Endothelial cell of umbilical vein (primary cell): ENCODE measurements around the gene TDRD9. TPM values are rescaled to one million over a fixed set of nuclear protein-coding genes. Genes with fewer than 3 reads are reported as not detected.

Source experiments
- BruUV-seq: library from RNA; stranded (reverse); fragments of 400-500 nt; replicated peaks from 2 replicates; lab custom pipeline; 2021; lab: Mats Ljungman, UMichigan
- CTCF ChIA-PET: fragments of 300-600, 350-600 bp; sonication (Branson Sonifier 250); formaldehyde crosslinking; loops from one replicate; lab custom pipeline; 2021; ENCODE audit warnings: antibody characterized with exemption, inconsistent platforms; lab: Charles Lee
- POLR2A ChIA-PET: fragments of 300-600, 350-600 bp; sonication (Branson Sonifier 250); formaldehyde crosslinking; loops from one replicate; lab custom pipeline; 2021; ENCODE audit warnings: antibody characterized with exemption, inconsistent platforms; lab: Charles Lee
- DNase-seq: peaks from one replicate; pipeline ENCODE4 v3.0.0-alpha.2; 2011; ENCODE audit warnings: low read depth, low spot score
- FAIRE-seq: peaks from 2 replicates; lab custom pipeline; 2011; peaks lifted over from hg19 to GRCh38; lab: Jason Lieb, UNC
- H2AFZ ChIP-seq: 2 replicates; pipeline ENCODE4 v1.6.0; 2012; ENCODE audit warnings: low read depth, low read length, control low read depth, inconsistent platforms
- H3K27ac ChIP-seq: 2 replicates; pipeline ENCODE4 v1.5.1; 2011; ENCODE audit warnings: low read depth, mild to moderate bottlenecking, control low read depth, low read length, moderate library complexity; ENCODE audit not compliant: insufficient read depth
- H3K27me3 ChIP-seq, 2 experiments: 2 replicates each; pipeline versions ENCODE4 v1.6.0 to v1.6.1; 2011; ENCODE audit warnings: low read length in 2 of 2, mixed read lengths in 1 of 2; ENCODE audit not compliant: control insufficient read depth in 2 of 2, insufficient read depth in 2 of 2
- H3K36me3 ChIP-seq, 2 experiments: 2 replicates in 1 of 2; 3 replicates in 1 of 2; pipeline ENCODE4 v1.5.1; 2011; ENCODE audit warnings: low read length in 2 of 2, mild to moderate bottlenecking in 1 of 2, moderate library complexity in 1 of 2; ENCODE audit not compliant: control insufficient read depth in 2 of 2, insufficient read depth in 2 of 2; ENCODE audit errors: extremely low read depth in 1 of 2
- H3K4me1 ChIP-seq: 3 replicates; pipeline ENCODE4 v1.5.1; 2011; ENCODE audit warnings: mild to moderate bottlenecking, low read length; ENCODE audit not compliant: control insufficient read depth, insufficient read depth; ENCODE audit errors: extremely low read depth
- H3K4me2 ChIP-seq: 2 replicates; pipeline ENCODE4 v1.6.1; 2011; ENCODE audit warnings: low read length, control low read depth, mixed read lengths; ENCODE audit not compliant: insufficient read depth
- H3K4me3 ChIP-seq, 3 experiments: fragments of 200-600 bp in 1 of 3; sonication (generic), shearing (Covaris generic) in 1 of 3; replicated peaks in 1 of 3; 2 replicates each; pipeline ENCODE4 v1.5.1; 2011 to 2016; ENCODE audit warnings: control low read depth in 3 of 3, low read length in 3 of 3, mild to moderate bottlenecking in 2 of 3, inconsistent platforms in 1 of 3, low read depth in 1 of 3, moderate library complexity in 1 of 3; ENCODE audit not compliant: insufficient read depth in 1 of 3
- H3K79me2 ChIP-seq: 2 replicates; pipeline ENCODE4 v1.6.0; 2012; ENCODE audit warnings: low read length, inconsistent platforms; ENCODE audit not compliant: control insufficient read depth, insufficient read depth
- H3K9ac ChIP-seq: replicated peaks from 2 replicates; pipeline ENCODE3; 2011; ENCODE audit warnings: low read length, control low read depth; ENCODE audit not compliant: insufficient read depth; ENCODE audit errors: extremely low read depth
- H3K9me1 ChIP-seq: replicated peaks from 3 replicates; pipeline ENCODE4 v1.6.0; 2011; ENCODE audit warnings: mild to moderate bottlenecking, low read length; ENCODE audit not compliant: control insufficient read depth, insufficient read depth; ENCODE audit errors: extremely low read depth
- H3K9me3 ChIP-seq: replicated peaks from 2 replicates; pipeline ENCODE4 v1.5.1; 2012; ENCODE audit warnings: low read length, inconsistent platforms; ENCODE audit not compliant: control insufficient read depth, insufficient read depth
- H4K20me1 ChIP-seq: replicated peaks from 2 replicates; pipeline ENCODE3; 2011; ENCODE audit warnings: mild to moderate bottlenecking, low read length; ENCODE audit not compliant: control insufficient read depth, insufficient read depth; ENCODE audit errors: extremely low read depth
- EZH2 ChIP-seq: IDR thresholded peaks from 2 replicates; pipeline ENCODE4 v1.6.1; 2012; ENCODE audit warnings: borderline replicate concordance, low read depth, mild to moderate bottlenecking, moderate library complexity, low read length, inconsistent platforms; ENCODE audit not compliant: severe bottlenecking
- FOS ChIP-seq: IDR thresholded peaks from 2 replicates; pipeline ENCODE4 v1.6.1; 2011; ENCODE audit warnings: mild to moderate bottlenecking, low read length, moderate library complexity, borderline replicate concordance; ENCODE audit not compliant: insufficient read depth
- GATA2 ChIP-seq: IDR thresholded peaks from 2 replicates; pipeline ENCODE4 v1.7.0; 2011; ENCODE audit warnings: low read depth, mild to moderate bottlenecking, moderate library complexity, mixed read lengths, low read length; ENCODE audit not compliant: insufficient read length, insufficient read depth
- JUN ChIP-seq: IDR thresholded peaks from 2 replicates; pipeline ENCODE4 v1.6.1; 2011; ENCODE audit warnings: borderline replicate concordance, low read depth; ENCODE audit not compliant: insufficient read length, insufficient read depth
- MAX ChIP-seq: IDR thresholded peaks from 2 replicates; pipeline ENCODE4 v1.6.1; 2011; ENCODE audit not compliant: insufficient read depth, insufficient read length
- MYC ChIP-seq: IDR thresholded peaks from one replicate; pipeline ENCODE4 v1.6.1; 2011; ENCODE audit warnings: mild to moderate bottlenecking, low read depth, low read length
- POLR2A ChIP-seq: IDR thresholded peaks from 2 replicates; pipeline ENCODE4 v1.6.1; 2012; ENCODE audit warnings: low read depth, mild to moderate bottlenecking, control low read depth, low read length
- POLR2AphosphoS5 ChIP-seq: IDR thresholded peaks from 2 replicates; pipeline ENCODE4 v1.6.1; 2012; ENCODE audit warnings: low read depth, mild to moderate bottlenecking, control low read depth, low read length, moderate library complexity; ENCODE audit not compliant: insufficient read depth
- dilution Hi-C: fragments of 300-500 bp; cut with MboI; formaldehyde crosslinking; loops from one replicate; pipeline ENCODE4 v1.15.0; 2019; ENCODE audit warnings: low sequenced_read_pairs; ENCODE audit not compliant: extremely low pct_ligation_motif_present
- intact Hi-C: fragments of 100-400 bp; cut with micrococcal nuclease; formaldehyde crosslinking; loops from one replicate; pipeline ENCODE4 v1.10.0; 2022
- polyA plus RNA-seq, 4 experiments: library from polyadenylated mRNA; depleted of rRNA in 3 of 4; stranded (reverse) in 3 of 4; unstranded in 1 of 4; fragments of >200 nt; gene quantifications; 2 replicates each; pipeline versions ENCODE4 v1.2.1 to v1.2.3, GENCODE V29; 2011 to 2012; ENCODE audit warnings: missing spikeins in 1 of 4
- total RNA-seq: library from RNA; stranded (reverse); gene quantifications from 2 replicates; pipeline ENCODE4 v1.2.3, GENCODE V29; 2021
- TF ChIP-seq, protein P1 (sequence below), 2 donors: IDR thresholded peaks; 1 replicate in 1 of 2; 2 replicates in 1 of 2; pipeline ENCODE4 v1.5.1; 2011; ENCODE audit warnings: low read length in 2 of 2, mild to moderate bottlenecking in 2 of 2, moderate library complexity in 2 of 2, control low read depth in 1 of 2, inconsistent platforms in 1 of 2, low read depth in 1 of 2; ENCODE audit not compliant: insufficient read depth in 1 of 2; ENCODE audit errors: extremely low read depth in 1 of 2

Gene TDRD9
- total and polyA plus RNA-seq, 2 donors (not counting 3 experiments of a cell fraction or from before 2014, with no cell fraction given), result 0.52 to 1.4 TPM

GRCh38 chr14:103899316-103899715 lies 28.9 kb upstream of the TDRD9 start:
- CTCF ChIA-PET, result interaction anchor here (2.3 to 3.7 kb wide), 5 partner anchors 11 to 90 kb away, joined by 10 to 81 read pairs (median 55); no protein-coding TSS in a partner anchor

More at GRCh38 chr14:103899316-103899715, 28.9 kb upstream of the TDRD9 start:
- Histone ChIP-seq H3K4me1 (peaks cover 2% of the 10 kb centered on the region), H3K27ac (no peak overlapping the region), H2AFZ (no peak overlapping the region), H3K36me3 (no peaks in the 10 kb centered on the region), H3K79me2 (no peaks in the 10 kb centered on the region), H3K4me2 (no peak overlapping the region), H4K20me1 (no peaks in the 10 kb centered on the region), H3K9me1 (no peaks in the 10 kb centered on the region), H3K4me3 (no peak overlapping the region), H3K9ac (no peak overlapping the region), H3K9me3 (no peaks in the 10 kb centered on the region), H3K27me3 (no peaks in the 10 kb centered on the region)
- POLR2A ChIA-PET, result no interaction called here
- intact Hi-C loops (no loop called here), dilution Hi-C loops (no loop called here)
- BruUV-seq, result no TSS peak
- DNase-seq (no peak), FAIRE-seq (no peak)
- TF ChIP-seq POLR2AphosphoS5 (no peak), MAX (no peak), POLR2A (no peak), FOS (no peak), JUN (no peak), EZH2 (no peak), MYC (no peak), GATA2 (no peak)
- TF ChIP-seq, protein P1, sequence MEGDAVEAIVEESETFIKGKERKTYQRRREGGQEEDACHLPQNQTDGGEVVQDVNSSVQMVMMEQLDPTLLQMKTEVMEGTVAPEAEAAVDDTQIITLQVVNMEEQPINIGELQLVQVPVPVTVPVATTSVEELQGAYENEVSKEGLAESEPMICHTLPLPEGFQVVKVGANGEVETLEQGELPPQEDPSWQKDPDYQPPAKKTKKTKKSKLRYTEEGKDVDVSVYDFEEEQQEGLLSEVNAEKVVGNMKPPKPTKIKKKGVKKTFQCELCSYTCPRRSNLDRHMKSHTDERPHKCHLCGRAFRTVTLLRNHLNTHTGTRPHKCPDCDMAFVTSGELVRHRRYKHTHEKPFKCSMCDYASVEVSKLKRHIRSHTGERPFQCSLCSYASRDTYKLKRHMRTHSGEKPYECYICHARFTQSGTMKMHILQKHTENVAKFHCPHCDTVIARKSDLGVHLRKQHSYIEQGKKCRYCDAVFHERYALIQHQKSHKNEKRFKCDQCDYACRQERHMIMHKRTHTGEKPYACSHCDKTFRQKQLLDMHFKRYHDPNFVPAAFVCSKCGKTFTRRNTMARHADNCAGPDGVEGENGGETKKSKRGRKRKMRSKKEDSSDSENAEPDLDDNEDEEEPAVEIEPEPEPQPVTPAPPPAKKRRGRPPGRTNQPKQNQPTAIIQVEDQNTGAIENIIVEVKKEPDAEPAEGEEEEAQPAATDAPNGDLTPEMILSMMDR (IDR thresholded peaks at IDR 0.05; ENCODE audit: extremely low read depth in 1 of 2, insufficient read depth in 1 of 2, low read depth in 1 of 2, low read length in 2 of 2), result no peak
